ENCODE data around the gene MS4A8. TPM values are rescaled to one million over a fixed set of nuclear protein-coding genes. Genes with fewer than 3 reads are reported as not detected.
"Not testable (repeated sequence)": the region's sequence is repeated elsewhere in the genome, so short reads cannot be mapped to it uniquely, and the experiment has no call there.

MS4A8 gene
- total RNA-seq, 4 donors from 2014 or later, result 0.98 to 9.5 (median 2.1) TPM; not detected in 1

- H3K36me3 ChIP-seq, result no peaks in the 10 kb centered on the region
- H3K4me3 ChIP-seq, result no peak within 1 kb of the TSS
- intact Hi-C loops (cut with DNase I; ENCODE audit: low total_unique reads), result no loop called here
- H3K4me1 ChIP-seq, result no peaks in the 10 kb centered on the region
- no peaks in the 10 kb centered on the region for H3K9me3 ChIP-seq
- TF ChIP-seq POLR2A (IDR thresholded peaks at IDR 0.05), result no peak
- TF ChIP-seq CTCF (IDR thresholded peaks at IDR 0.05), result no peak
- no peak within 1 kb of the TSS for H3K27ac ChIP-seq
- DNase-seq, result no peak
- H3K27me3 ChIP-seq, result no peaks in the 10 kb centered on the region
These were observed 57.1 kb downstream of the MS4A8 start, which contains the start of gene MS4A15 for GRCh38 chr11:60756307-60757032. Gene MS4A15 (plus strand): TSS chr11:60756867. CDS start chr11:60763734, 6,867 bp downstream.

- Histone ChIP-seq H3K4me1 (no peaks in the 10 kb centered on the region), H3K27ac (no peak overlapping the region), H3K9me3 (no peaks in the 10 kb centered on the region), H3K4me3 (no peak overlapping the region), H3K27me3 (no peaks in the 10 kb centered on the region), H3K36me3 (no peaks in the 10 kb centered on the region)
- intact Hi-C loops (cut with DNase I; ENCODE audit: low total_unique reads), result no loop called here
- TF ChIP-seq CTCF (IDR thresholded peaks at IDR 0.05) (no peak), POLR2A (IDR thresholded peaks at IDR 0.05) (no peak)
- no peak for DNase-seq
These were observed 57.9 kb downstream of the MS4A8 start for GRCh38 chr11:60757231-60757800.

GRCh38 chr11:60758671-60759070 lies 59.3 kb downstream of the MS4A8 start:
- H3K9me3 ChIP-seq; DNase-seq; H3K4me1 ChIP-seq; H3K27ac ChIP-seq; H3K27me3 ChIP-seq; H3K36me3 ChIP-seq; intact Hi-C loops (cut with DNase I; ENCODE audit: low total_unique reads); H3K4me3 ChIP-seq: not testable (repeated sequence)

- H3K4me1 ChIP-seq; H3K36me3 ChIP-seq; H3K4me3 ChIP-seq; H3K27me3 ChIP-seq; intact Hi-C loops (cut with DNase I; ENCODE audit: low total_unique reads); H3K9me3 ChIP-seq; H3K27ac ChIP-seq; DNase-seq: not testable (repeated sequence)
These were observed 60.2 kb downstream of the MS4A8 start for GRCh38 chr11:60759438-60760225.

- Histone ChIP-seq H3K36me3 (no peaks in the 10 kb centered on the region), H3K4me1 (no peaks in the 10 kb centered on the region), H3K27me3 (no peaks in the 10 kb centered on the region), H3K27ac (no peak overlapping the region), H3K4me3 (no peak overlapping the region), H3K9me3 (no peaks in the 10 kb centered on the region)
- DNase-seq, result no peak
- TF ChIP-seq CTCF (IDR thresholded peaks at IDR 0.05) (no peak), POLR2A (IDR thresholded peaks at IDR 0.05) (no peak)
- intact Hi-C loops (cut with DNase I; ENCODE audit: low total_unique reads), result no loop called here
These were observed 62.2 kb downstream of the MS4A8 start for GRCh38 chr11:60761436-60762190.

Data from uterus (tissue), 4 donors.